22Rv1 (cell line): ENCODE measurements around the gene CYP4F11.

Source experiments
- H3K27ac ChIP-seq: fragments of 450-650 bp; 2 replicates; pipeline ENCODE4 v1.5.1; 2017
- CTCF ChIP-seq: fragments of 450-650 bp; IDR thresholded peaks from 2 replicates; pipeline ENCODE4 v1.5.1; 2017; ENCODE audit warnings: mild to moderate bottlenecking
- ZFX ChIP-seq: fragments of 450-650 bp; IDR thresholded peaks from 2 replicates; pipeline ENCODE4 v1.6.1; 2017; ENCODE audit warnings: antibody characterized with exemption, borderline replicate concordance

Gene CYP4F11

GRCh38 chr19:15869109-15869555 lies 65.2 kb downstream of the CYP4F11 start:
- no peak overlapping the region for H3K27ac ChIP-seq
- TF ChIP-seq ZFX (no peak), CTCF (peak; percentile 50)

- H3K27ac ChIP-seq = no peak overlapping the region
- TF ChIP-seq CTCF = no peak
- no peak for TF ChIP-seq ZFX
These were observed 67.7 kb downstream of the CYP4F11 start for GRCh38 chr19:15866636-15867035.

- no peak overlapping the region for H3K27ac ChIP-seq
These were observed 69.5 kb downstream of the CYP4F11 start for GRCh38 chr19:15864824-15865223.

GRCh38 chr19:15863272-15863671 lies 71.1 kb downstream of the CYP4F11 start:
- no peak overlapping the region for H3K27ac ChIP-seq
- TF ChIP-seq ZFX (no peak), CTCF (no peak)

More at GRCh38 chr19:15864824-15865223, 69.5 kb downstream of the CYP4F11 start:
- no peak for TF ChIP-seq CTCF
- no peak for TF ChIP-seq ZFX

GRCh38 chr19:15862444-15862843 lies 71.9 kb downstream of the CYP4F11 start:
- no peak for TF ChIP-seq ZFX
- H3K27ac ChIP-seq = no peak overlapping the region
